CD14-positive monocyte (primary cell): ENCODE data around the gene DNAJB13. TPM values are rescaled to one million over a fixed set of nuclear protein-coding genes. Genes with fewer than 3 reads are reported as not detected.
A peak's percentile ranks its signal among the peaks of the same experiment; 100 is the strongest.

ENCODE experiments used
- DNase-seq, 3 donors: peaks; one replicate each; pipeline ENCODE4 v3.0.0-alpha.2; 2011 to 2022
- H2AFZ ChIP-seq: 2 replicates; pipeline ENCODE4 v1.6.0; 2012; ENCODE audit warnings: mild to moderate bottlenecking, low read depth, low read length, inconsistent platforms; ENCODE audit not compliant: insufficient read depth, poor library complexity, severe bottlenecking
- H3K27ac ChIP-seq, 2 donors: 1 replicate in 1 of 2; 2 replicates in 1 of 2; pipeline ENCODE4 v1.5.1; 2012 to 2013; ENCODE audit warnings: low read length in 2 of 2, control low read depth in 1 of 2, inconsistent platforms in 1 of 2, low read depth in 1 of 2, mild to moderate bottlenecking in 1 of 2
- H3K27me3 ChIP-seq, 2 donors: one replicate each; pipeline versions ENCODE4 v1.6.0 to v1.6.1; 2011 to 2013; ENCODE audit warnings: low read length in 2 of 2; ENCODE audit not compliant: control insufficient read depth in 2 of 2, insufficient read depth in 2 of 2
- H3K36me3 ChIP-seq, 2 donors: replicated peaks in 1 of 2; 1 replicate in 1 of 2; 2 replicates in 1 of 2; pipeline versions ENCODE4 v1.5.1 to v1.6.1; 2012 to 2013; ENCODE audit warnings: low read length in 2 of 2, control low read depth in 1 of 2, inconsistent platforms in 1 of 2, mild to moderate bottlenecking in 1 of 2; ENCODE audit not compliant: insufficient read depth in 2 of 2, control insufficient read depth in 1 of 2
- H3K4me1 ChIP-seq, 2 donors: 1 replicate in 1 of 2; 2 replicates in 1 of 2; pipeline versions ENCODE4 v1.5.1 to v1.6.1; 2012 to 2013; ENCODE audit warnings: low read length in 2 of 2, control low read depth in 1 of 2, inconsistent platforms in 1 of 2, mild to moderate bottlenecking in 1 of 2, moderate library complexity in 1 of 2; ENCODE audit not compliant: insufficient read depth in 2 of 2, control insufficient read depth in 1 of 2
- H3K4me2 ChIP-seq: replicated peaks from 2 replicates; pipeline ENCODE3; 2012; ENCODE audit warnings: low read length, moderate library complexity, mild to moderate bottlenecking; ENCODE audit not compliant: poor library complexity, severe bottlenecking; ENCODE audit errors: extremely low read depth
- H3K4me3 ChIP-seq, 3 experiments: fragments of 200-600 bp in 1 of 3; sonication (generic) in 1 of 3; replicated peaks in 1 of 3; 1 replicate in 2 of 3; 2 replicates in 1 of 3; pipeline ENCODE4 v1.5.1; 2011 to 2013; ENCODE audit warnings: low read length in 3 of 3, mild to moderate bottlenecking in 3 of 3, control low read depth in 2 of 3, low read depth in 2 of 3, inconsistent platforms in 1 of 3, moderate library complexity in 1 of 3
- H3K79me2 ChIP-seq: 2 replicates; pipeline ENCODE4 v1.6.0; 2012; ENCODE audit warnings: mild to moderate bottlenecking, control low read depth, inconsistent platforms, low read length, moderate library complexity; ENCODE audit not compliant: insufficient read depth
- H3K9ac ChIP-seq: 2 replicates; pipeline ENCODE4 v1.6.0; 2017; ENCODE audit warnings: low read length, mild to moderate bottlenecking; ENCODE audit not compliant: insufficient read depth, poor library complexity, severe bottlenecking
- H3K9me3 ChIP-seq, 2 donors: replicated peaks in 1 of 2; 1 replicate in 1 of 2; 2 replicates in 1 of 2; pipeline versions ENCODE4 v1.5.1 to v1.6.1; 2012 to 2013; ENCODE audit warnings: low read length in 2 of 2, control low read depth in 1 of 2; ENCODE audit not compliant: control insufficient read depth in 1 of 2, insufficient read depth in 1 of 2
- H4K20me1 ChIP-seq: 2 replicates; pipeline ENCODE4 v1.6.0; 2012; ENCODE audit warnings: mild to moderate bottlenecking, low read length, control low read depth, moderate library complexity; ENCODE audit not compliant: insufficient read depth
- H3K27ac Mint-ChIP-seq, 7 donors: one replicate each; pipeline ENCODE4 v1.8.0; 2020; ENCODE audit warnings: mild to moderate bottlenecking in 7 of 7, mixed read lengths in 7 of 7, moderate library complexity in 6 of 7, inconsistent platforms in 2 of 7
- H3K27me3 Mint-ChIP-seq, 3 donors: one replicate each; pipeline ENCODE4 v1.8.0; 2021 to 2022; ENCODE audit warnings: low read depth in 3 of 3, mild to moderate bottlenecking in 3 of 3, mixed read lengths in 3 of 3, moderate library complexity in 3 of 3, inconsistent platforms in 1 of 3
- H3K36me3 Mint-ChIP-seq, 2 donors: one replicate each; pipeline ENCODE4 v1.8.0; 2020; ENCODE audit warnings: mixed read lengths in 2 of 2, inconsistent platforms in 1 of 2, mild to moderate bottlenecking in 1 of 2
- H3K4me1 Mint-ChIP-seq: one replicate; pipeline ENCODE4 v1.8.0; 2020; ENCODE audit warnings: mild to moderate bottlenecking, mixed read lengths
- H3K4me3 Mint-ChIP-seq, 2 donors: one replicate each; pipeline ENCODE4 v1.8.0; 2020; ENCODE audit warnings: mild to moderate bottlenecking in 2 of 2, mixed read lengths in 2 of 2, moderate library complexity in 1 of 2
- H3K9me3 Mint-ChIP-seq, 7 donors: one replicate each; pipeline ENCODE4 v1.8.0; 2020 to 2022; ENCODE audit warnings: mixed read lengths in 7 of 7, mild to moderate bottlenecking in 6 of 7, moderate library complexity in 6 of 7, inconsistent platforms in 2 of 7
- WGBS: methylation state at CpG from one replicate; pipeline ENCODE4 v1.1.5; 2013; ENCODE audit warnings: missing lambda C conversion rate; ENCODE audit not compliant: insufficient coverage; 5-methylcytosine and 5-hydroxymethylcytosine counted together
- intact Hi-C, 2 donors: fragments of 100-400 bp; cut with micrococcal nuclease; formaldehyde crosslinking; loops; one replicate each; pipeline versions ENCODE4 v1.15.0 to v1.15.1; 2023
- polyA plus RNA-seq, 3 donors: library from polyadenylated mRNA; depleted of rRNA in 1 of 3; unstranded in 2 of 3; stranded (reverse) in 1 of 3; fragments of 300-500 nt in 2 of 3; fragments of >200 nt in 1 of 3; fragmentation: Illumina TruSeq in 2 of 3; gene quantifications; 1 replicate in 2 of 3; 2 replicates in 1 of 3; pipeline ENCODE4 v1.2.3, GENCODE V29; 2012 to 2021
- TF ChIP-seq, protein P1 (sequence below): fragments of 200-600 bp; IDR thresholded peaks from one replicate; pipeline ENCODE4 v1.8.0; 2022; ENCODE audit warnings: antibody characterized with exemption, mild to moderate bottlenecking

The DNAJB13 gene
- polyA plus RNA-seq, 3 donors = not detected

DNA sequence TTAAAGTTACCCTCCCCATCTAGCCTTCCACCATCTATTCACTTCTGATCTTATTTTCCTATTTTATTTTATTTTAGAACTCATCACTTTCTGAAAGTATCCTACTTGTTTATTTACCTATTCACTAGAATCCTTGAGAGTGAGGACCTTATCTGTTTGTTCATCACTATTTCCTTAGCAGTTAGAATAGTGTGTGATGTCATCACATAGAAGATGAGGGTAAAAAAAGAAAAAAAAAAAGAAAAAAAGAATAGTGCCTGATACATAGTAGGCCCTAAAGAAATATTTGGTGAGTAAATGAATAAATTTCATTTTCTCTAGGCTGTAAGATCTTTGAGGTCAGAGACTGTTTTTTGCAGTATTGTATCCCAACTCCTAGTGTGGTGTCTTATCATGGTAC, 37.4 kb upstream of the DNAJB13 start:
- H3K27ac Mint-ChIP-seq = no peak overlapping the region
- TF ChIP-seq, protein P1, sequence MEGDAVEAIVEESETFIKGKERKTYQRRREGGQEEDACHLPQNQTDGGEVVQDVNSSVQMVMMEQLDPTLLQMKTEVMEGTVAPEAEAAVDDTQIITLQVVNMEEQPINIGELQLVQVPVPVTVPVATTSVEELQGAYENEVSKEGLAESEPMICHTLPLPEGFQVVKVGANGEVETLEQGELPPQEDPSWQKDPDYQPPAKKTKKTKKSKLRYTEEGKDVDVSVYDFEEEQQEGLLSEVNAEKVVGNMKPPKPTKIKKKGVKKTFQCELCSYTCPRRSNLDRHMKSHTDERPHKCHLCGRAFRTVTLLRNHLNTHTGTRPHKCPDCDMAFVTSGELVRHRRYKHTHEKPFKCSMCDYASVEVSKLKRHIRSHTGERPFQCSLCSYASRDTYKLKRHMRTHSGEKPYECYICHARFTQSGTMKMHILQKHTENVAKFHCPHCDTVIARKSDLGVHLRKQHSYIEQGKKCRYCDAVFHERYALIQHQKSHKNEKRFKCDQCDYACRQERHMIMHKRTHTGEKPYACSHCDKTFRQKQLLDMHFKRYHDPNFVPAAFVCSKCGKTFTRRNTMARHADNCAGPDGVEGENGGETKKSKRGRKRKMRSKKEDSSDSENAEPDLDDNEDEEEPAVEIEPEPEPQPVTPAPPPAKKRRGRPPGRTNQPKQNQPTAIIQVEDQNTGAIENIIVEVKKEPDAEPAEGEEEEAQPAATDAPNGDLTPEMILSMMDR = no peak
- Histone ChIP-seq H3K4me2 (no peak overlapping the region), H3K9me3 (no peaks in the 10 kb centered on the region), H3K4me3 (no peak overlapping the region), H3K9ac (no peak overlapping the region), H4K20me1 (no peaks in the 10 kb centered on the region), H3K27ac (no peak overlapping the region), H3K4me1 (peaks cover 20 to 21% of the 10 kb centered on the region in 2 donors), H3K27me3 (no peaks in the 10 kb centered on the region), H2AFZ (no peak overlapping the region), H3K79me2 (no peaks in the 10 kb centered on the region), H3K36me3 (peaks cover 47 to 70% of the 10 kb centered on the region in 2 donors)
- H3K4me1 Mint-ChIP-seq = peaks cover 18% of the 10 kb centered on the region
- H3K4me3 Mint-ChIP-seq = no peak overlapping the region
- no peaks in the 10 kb centered on the region for H3K9me3 Mint-ChIP-seq
- peaks cover 59 to 78% of the 10 kb centered on the region in 2 donors for H3K36me3 Mint-ChIP-seq
- no peak for DNase-seq
- intact Hi-C loops = no loop called here
- peaks cover 0 to 4% (median 3%) of the 10 kb centered on the region in 3 donors for H3K27me3 Mint-ChIP-seq

DNA sequence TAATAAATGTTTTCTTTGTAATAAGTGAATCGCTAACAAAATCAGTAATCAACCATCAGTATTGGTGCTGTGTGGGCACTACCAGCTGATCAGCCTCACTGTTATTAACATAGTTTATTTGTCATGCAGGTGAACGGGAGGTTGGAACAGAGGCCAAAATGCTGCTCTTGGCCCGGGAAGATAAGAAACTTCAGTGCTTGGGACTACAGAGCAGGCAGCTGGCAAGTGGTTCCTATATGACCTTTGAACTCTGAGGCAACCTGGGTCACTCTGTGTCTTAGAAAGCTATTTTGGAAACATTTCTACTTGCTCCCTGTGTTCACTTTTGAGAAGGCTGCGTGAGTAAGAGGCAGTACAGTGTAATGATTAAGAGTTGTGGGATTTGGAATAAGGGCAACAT, 36.5 kb upstream of the DNAJB13 start:
- TF ChIP-seq, protein P1 = no peak

More for the DNA sequence above, 36.5 kb upstream of the DNAJB13 start:
- H3K9ac ChIP-seq = no peak overlapping the region
- peaks cover 49 to 72% of the 10 kb centered on the region in 2 donors for H3K36me3 ChIP-seq
- H3K9me3 ChIP-seq = no peaks in the 10 kb centered on the region
- intact Hi-C loops = no loop called here
- H3K4me3 Mint-ChIP-seq = no peak overlapping the region
- H3K4me2 ChIP-seq = no peak overlapping the region
- peaks cover 18% of the 10 kb centered on the region for H3K4me1 Mint-ChIP-seq
- H3K27me3 Mint-ChIP-seq = peaks cover 0 to 4% (median 3%) of the 10 kb centered on the region in 3 donors
- no peak overlapping the region for H2AFZ ChIP-seq
- no peaks in the 10 kb centered on the region for H3K79me2 ChIP-seq
- H3K9me3 Mint-ChIP-seq = no peaks in the 10 kb centered on the region
- peak overlapping the region in 1 of 7 donors; percentile 34 for H3K27ac Mint-ChIP-seq
- H3K4me1 ChIP-seq = peaks cover 20 to 21% of the 10 kb centered on the region in 2 donors
- no peaks in the 10 kb centered on the region for H4K20me1 ChIP-seq
- 100% methylated on average over 3 of the region's 4 CpGs for WGBS
- no peak for DNase-seq
- H3K27me3 ChIP-seq = no peaks in the 10 kb centered on the region
- no peak overlapping the region for H3K4me3 ChIP-seq
- H3K27ac ChIP-seq = no peak overlapping the region
- peaks cover 63 to 82% of the 10 kb centered on the region in 2 donors for H3K36me3 Mint-ChIP-seq
